Erythroblast (primary cell): Measurements from ENCODE around the gene ATIC.

ENCODE experiments used
- DNase-seq, 2 experiments: peaks; one replicate each; lab custom pipeline; 2025; lab: John Stamatoyannopoulos, UW
- GATA1 ChIP-seq: IDR thresholded peaks from 2 replicates; pipeline ENCODE4 v1.6.1; 2011; ENCODE audit warnings: low read depth, mild to moderate bottlenecking, control low read depth, low read length, moderate library complexity
- POLR2A ChIP-seq: IDR thresholded peaks from 2 replicates; pipeline ENCODE4 v1.6.1; 2011; ENCODE audit warnings: mild to moderate bottlenecking, low read length

The ATIC gene

DNA sequence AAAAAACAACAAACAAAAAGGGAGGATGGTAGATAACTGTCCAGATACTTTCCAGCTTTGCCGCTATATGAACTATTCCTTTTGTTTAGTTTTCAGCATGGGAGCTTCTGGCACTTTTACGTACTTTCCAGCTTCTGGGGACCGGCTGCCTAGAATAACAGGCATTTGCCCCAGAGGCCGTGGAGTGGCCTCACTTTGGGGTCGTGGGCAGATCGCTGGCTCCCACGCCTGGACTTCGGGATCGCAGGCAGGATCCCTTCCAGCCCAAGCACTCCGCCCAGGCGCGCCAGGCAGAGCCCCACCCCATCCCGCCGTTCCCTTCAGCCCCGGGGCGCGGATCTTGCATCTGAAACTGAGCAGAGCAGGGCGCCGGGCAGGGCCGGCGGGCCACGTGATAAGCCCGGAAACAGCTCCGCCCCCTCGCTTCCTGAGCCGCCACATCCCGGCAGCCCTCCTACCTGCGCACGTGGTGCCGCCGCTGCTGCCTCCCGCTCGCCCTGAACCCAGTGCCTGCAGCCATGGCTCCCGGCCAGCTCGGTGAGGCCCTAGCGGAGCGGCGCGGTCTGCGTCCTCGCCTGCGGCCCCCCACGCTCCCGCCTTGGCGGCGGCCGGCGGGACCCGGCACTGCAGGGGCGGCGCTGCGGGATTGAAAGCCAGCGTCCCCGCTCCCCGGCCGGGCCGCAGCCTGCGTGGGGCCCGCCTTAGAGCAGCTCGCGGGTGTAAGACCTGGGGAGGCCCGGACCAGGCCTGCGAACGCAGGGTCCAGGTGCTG lies at the start of gene ATIC:
Gene ATIC, plus strand, starts transcription at position 435 of the 772 bp plus-strand sequence. Its CDS starts 84 bp downstream, at position 519.
- TF ChIP-seq POLR2A (peak; percentile 84), GATA1 (no peak)
- peak; percentile 94 for DNase-seq

DNA sequence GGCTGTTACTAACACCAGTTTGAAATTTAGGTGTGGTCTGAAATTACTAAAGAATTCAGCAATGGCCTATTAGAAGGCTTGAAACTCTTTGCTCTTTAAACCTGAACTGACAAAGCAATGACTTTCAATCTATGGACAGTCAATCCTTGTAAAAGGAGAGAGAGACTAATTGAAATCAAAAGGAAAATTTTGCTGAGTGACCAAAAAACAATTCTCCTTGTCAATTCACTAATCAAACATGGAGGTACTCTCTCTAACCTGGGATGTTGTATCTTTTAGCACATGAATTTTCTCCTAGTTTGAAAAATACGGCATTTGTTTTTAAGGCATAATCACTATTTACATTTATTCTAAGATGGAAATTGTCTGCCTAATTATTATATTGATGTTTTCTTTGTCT lies 49.6 kb upstream of the ATIC start:
- DNase-seq: no peak
- TF ChIP-seq GATA1: no peak
- TF ChIP-seq POLR2A: no peak

DNA sequence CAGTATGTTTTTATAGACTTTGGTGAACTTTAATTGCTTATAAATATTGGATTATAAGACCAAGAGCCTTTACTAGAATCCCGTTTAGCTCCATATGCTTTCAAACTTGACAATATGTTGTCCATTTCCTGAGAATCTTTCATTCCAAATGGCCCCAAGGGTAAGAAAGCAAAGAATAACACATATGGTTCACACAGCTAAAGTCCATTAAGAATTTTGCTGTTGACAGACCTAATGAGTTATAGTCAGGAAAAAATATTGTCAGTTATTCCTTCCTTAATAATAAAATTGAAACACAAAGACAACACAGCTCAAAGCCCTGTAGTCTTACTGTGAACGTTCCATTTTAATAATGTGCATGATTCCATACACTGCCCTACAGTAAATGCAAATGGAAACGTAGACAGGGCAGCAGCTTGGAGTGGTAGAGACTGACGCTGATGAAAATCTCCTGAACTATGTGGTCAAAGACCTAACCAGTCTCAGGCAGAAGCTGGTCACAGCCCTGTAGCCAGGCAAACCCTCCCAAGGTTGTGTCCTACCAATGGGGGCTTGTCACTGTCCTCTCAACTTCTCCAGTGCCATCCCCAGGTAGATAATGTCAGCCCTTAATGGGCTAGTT lies 49.0 kb upstream of the ATIC start:
- DNase-seq: no peak
- TF ChIP-seq GATA1: no peak
- no peak for TF ChIP-seq POLR2A

DNA sequence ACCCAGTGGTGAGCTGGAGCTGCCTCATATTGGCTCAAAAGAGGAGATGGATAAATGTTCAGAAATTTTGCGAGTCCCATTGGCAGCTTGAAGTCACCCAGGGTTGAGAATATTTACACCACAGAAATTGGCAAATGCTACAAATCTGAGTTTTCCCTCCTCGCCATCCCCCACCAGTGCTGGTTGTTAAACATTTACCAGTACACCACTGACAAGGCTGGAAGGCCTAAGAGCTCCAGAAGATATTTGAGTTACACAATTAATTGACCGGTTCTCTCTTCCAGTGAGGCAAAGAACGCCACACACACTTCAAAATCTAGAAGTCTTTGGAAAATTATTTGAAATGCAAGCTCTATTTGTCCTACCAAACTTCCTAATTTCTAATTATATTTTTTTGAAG lies 47.5 kb upstream of the ATIC start:
- TF ChIP-seq POLR2A: no peak
- TF ChIP-seq GATA1: no peak
- no peak for DNase-seq

DNA sequence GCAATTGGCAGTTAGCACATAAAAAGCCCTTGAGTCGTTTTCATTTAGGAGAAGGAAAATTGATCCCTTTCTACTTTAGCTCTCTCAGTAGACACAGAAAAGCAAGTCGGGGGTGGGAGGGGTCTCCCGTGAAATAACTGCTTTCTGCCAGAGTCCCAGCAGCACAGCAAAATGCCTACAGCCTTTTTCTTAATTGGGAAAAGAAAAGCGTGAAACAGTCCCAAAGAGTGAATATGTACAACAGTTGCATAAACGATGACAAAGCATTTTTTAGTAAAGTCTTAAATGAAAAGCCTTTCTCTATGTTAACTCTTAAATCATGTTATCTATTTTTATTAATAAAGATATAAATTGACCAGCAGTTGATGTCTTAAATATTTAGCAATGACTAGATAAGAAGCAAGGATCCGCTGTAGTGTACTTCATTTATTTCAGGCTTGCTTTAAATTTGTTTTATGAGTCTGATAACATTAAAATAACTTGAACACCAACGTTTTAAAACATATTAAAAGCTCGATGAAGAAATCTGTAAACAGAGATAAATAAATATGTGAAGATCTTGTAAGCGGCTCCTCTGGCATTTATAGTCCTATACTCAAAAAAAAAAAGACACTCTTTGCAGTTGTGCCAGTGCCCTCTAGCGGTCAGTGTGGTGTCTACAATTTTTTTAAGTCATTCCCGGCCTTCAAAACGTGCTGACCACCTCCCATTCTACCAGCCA lies 42.3 kb upstream of the ATIC start:
- DNase-seq: peak; percentile 71 to 86

DNA sequence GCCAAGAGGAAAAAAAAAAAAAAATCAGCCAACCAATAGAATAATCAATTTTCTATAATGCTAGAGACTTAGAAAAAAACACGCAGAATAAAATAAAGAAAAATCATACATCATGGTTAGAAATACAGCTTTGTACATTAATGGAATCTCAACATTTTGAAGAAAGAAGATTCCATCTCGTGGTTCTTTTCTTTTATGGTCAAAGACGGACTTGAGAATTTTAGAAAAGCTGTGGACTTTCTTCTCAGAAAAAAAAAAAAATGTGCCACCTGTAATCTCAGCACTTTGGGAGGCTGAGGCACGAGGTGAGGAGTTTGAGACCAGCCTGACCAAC lies 41.8 kb upstream of the ATIC start:
- no peak for TF ChIP-seq GATA1
- no peak for TF ChIP-seq POLR2A
- DNase-seq: no peak

More for the DNA sequence above, 42.3 kb upstream of the ATIC start:
- no peak for TF ChIP-seq POLR2A
- no peak for TF ChIP-seq GATA1

DNA sequence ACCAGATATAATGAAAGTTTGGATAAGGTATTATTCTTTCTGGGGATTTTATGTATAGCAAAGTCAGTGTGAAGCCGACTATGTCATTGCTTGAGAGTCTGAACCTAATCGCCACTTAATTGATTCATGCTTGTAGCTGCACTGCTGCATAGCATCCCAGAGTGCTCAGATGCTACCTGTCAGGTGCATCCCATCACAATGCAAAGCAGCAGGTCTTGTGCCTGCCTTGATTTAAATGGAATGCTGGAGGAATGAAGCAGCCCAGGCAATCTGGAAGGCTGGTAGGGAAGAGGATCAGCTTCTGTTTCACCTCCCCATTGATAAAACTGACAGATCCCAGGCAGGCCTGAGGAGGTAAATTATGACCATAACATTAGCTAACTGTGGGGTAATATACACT lies 40.4 kb upstream of the ATIC start:
- no peak for DNase-seq
- TF ChIP-seq POLR2A (no peak), GATA1 (no peak)

DNA sequence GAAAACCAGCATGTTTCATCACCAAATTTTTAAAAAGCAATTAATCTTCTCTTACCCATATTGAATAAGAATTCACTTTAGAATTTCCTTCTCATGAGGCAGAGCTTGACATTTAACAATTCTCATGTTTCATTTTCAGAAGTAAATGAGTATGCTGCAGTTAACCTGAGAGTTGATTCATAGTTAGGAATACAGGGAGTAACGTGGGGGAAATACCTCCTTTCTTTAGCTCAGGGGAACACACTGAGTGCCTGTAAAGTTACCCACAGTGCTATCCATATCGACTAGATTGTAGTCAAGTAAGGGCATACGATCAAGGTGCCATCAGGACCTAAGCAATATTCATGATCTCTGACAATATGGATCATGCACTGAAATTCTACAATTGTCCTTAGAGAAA lies 38.9 kb upstream of the ATIC start:
- no peak for DNase-seq
- no peak for TF ChIP-seq GATA1
- TF ChIP-seq POLR2A: no peak

DNA sequence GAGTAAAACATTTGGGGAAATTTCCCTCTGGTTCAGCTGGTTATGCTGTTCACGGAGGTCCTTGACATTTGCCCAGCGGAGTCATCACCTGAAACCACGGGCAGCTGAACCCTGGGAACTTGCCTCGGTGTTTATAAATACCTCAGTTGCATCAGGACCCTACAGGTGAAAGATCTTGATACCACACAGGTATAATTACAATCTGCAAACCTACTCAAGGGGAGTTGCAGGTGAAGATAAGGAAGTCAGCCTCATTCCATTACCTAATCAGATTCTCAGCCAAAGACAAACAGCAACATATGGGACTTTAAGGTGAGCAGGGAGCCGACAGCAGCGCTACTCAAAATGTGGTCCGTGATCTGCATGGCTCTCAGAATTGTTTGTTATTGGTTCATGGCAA lies 37.0 kb upstream of the ATIC start:
- TF ChIP-seq GATA1: no peak
- no peak for TF ChIP-seq POLR2A
- no peak for DNase-seq

DNA sequence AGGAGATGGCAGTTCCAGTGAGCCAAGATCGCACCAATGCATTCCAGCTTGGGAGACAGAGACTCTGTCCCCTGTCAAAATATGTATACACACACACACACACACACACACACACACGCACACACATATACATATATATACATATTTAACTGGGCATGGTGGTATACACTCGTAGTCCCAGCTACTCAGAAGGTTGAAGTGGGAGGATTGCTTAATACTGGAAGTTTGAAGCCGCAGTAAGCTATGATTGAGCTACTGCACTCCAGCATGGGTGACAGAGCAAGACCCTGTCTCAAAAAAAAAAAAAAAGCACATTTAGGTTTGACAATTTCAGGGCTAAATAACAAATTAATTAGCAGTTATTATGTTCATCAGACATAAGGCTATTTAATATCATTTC lies 36.0 kb upstream of the ATIC start:
- no peak for DNase-seq
- TF ChIP-seq POLR2A (no peak), GATA1 (no peak)

DNA sequence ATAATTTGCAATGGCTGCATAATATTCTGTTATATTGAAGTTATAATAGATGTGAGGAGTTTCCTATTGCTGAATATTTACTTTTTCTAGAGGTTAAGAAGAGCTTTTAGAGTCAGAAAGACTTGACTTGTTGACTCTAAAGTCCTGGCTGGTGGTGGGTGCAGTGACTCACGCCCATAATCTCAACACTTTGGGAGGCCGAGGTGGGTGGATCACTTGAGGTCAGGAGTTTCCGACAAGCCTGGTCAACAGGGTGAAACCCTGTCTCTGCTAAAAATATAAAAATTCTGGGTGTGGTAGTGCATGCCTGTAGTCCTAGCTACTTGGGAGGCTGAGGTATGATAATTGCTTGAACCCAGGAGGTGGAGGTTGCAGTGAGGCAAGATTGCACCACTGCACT lies 33.9 kb upstream of the ATIC start:
- TF ChIP-seq POLR2A (no peak), GATA1 (no peak)
- DNase-seq: peak in 1 of 2 experiments; percentile 21

DNA sequence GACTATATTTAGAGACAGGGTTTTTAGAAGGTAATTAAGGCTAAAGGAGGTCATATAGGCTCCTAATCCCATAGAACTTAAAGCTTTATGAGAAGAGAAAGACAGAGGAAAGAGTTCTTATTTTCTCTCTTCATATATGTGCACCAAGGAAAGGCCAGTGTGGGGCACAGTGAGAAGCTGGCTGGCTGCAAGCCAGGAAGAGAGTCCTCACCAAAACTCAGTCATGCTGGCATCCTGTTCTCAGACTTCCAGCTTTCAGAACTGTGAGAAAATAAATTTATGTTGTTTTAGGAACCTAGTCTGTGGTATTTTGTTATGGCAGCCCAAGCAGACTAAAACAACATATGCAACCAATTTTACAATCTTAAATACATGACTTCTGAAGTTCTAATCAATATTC lies 31.5 kb upstream of the ATIC start:
- TF ChIP-seq POLR2A (no peak), GATA1 (no peak)
- peak in 1 of 2 experiments; percentile 6 for DNase-seq

DNA sequence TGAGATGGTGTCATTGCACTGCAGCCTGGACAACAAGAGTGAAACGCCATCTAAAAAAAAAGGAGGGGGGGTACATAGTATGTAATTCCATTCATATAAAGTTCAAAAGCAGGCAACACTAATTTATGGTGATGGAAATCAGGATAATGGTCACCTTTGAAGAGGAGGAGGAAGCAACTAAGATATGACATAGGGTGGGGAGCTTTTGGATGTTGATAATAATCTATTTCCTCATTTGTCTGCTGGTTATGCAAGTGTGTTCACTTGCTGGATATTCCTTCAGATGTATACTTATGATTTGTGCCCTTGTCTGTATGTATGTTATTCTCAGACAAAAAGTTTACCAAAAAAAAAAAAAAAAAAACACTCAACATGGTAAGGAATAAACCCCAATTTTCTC lies 28.6 kb upstream of the ATIC start:
- no peak for DNase-seq
- TF ChIP-seq POLR2A: no peak
- no peak for TF ChIP-seq GATA1

DNA sequence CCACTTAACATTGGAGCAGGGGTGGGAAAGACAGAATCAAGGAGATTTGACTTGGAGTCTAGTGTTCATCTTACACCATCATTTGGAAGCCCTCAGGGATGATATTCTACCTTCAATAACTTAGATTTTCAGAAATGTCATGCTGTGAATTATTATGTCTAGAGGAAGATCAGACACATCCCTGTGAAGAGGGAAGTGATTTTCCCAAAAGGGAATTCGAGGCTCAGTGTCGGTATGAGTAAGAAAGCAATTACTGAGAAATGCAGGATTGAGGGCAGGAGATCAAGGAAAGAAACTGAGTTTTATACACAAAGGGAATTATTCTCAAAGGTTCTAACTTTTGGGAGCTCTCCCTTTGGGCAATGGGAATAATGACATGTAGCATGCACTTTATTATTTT lies 25.6 kb upstream of the ATIC start:
- no peak for TF ChIP-seq POLR2A
- TF ChIP-seq GATA1: no peak
- no peak for DNase-seq
